GM21786 (cell line): ENCODE results near the gene ADO.

ENCODE experiments used
- ATAC-seq: cut with Tn5 transposase; IDR thresholded peaks from one replicate; pipeline ENCODE4 v1.9.1; 2021; ENCODE audit not compliant: unreplicated experiment

Gene ADO

GRCh38 chr10:62817121-62817765 is 12.7 kb downstream of the ADO start:
- no peak for ATAC-seq

GRCh38 chr10:62817766-62818425 is 13.4 kb downstream of the ADO start:
- ATAC-seq, result peak; percentile 29

GRCh38 chr10:62818426-62819011 is 14.0 kb downstream of the ADO start:
- ATAC-seq, result no peak

- ATAC-seq, result no peak
Observed at GRCh38 chr10:62819141-62819920, 14.8 kb downstream of the ADO start.

GRCh38 chr10:62820586-62820985 is 16.1 kb downstream of the ADO start:
- no peak for ATAC-seq

- ATAC-seq, result no peak
Observed at GRCh38 chr10:62826273-62826672, 21.8 kb downstream of the ADO start.

GRCh38 chr10:62829622-62830021 is 25.1 kb downstream of the ADO start:
- ATAC-seq, result no peak

- no peak for ATAC-seq
Observed at GRCh38 chr10:62830679-62831078, 26.2 kb downstream of the ADO start.

GRCh38 chr10:62831346-62831745 is 26.8 kb downstream of the ADO start:
- ATAC-seq, result no peak

- ATAC-seq, result no peak
Observed at GRCh38 chr10:62839590-62839989, 35.1 kb downstream of the ADO start.

GRCh38 chr10:62842983-62843382 is 38.5 kb downstream of the ADO start:
- no peak for ATAC-seq

- ATAC-seq, result no peak
Observed at GRCh38 chr10:62843600-62843999, 39.1 kb downstream of the ADO start.

GRCh38 chr10:62844280-62845011 is 39.9 kb downstream of the ADO start:
- ATAC-seq, result no peak

GRCh38 chr10:62847433-62847832 is 42.9 kb downstream of the ADO start:
- ATAC-seq, result no peak

- no peak for ATAC-seq
Observed at GRCh38 chr10:62850646-62851045, 46.1 kb downstream of the ADO start.

GRCh38 chr10:62851442-62851841 is 46.9 kb downstream of the ADO start:
- no peak for ATAC-seq

GRCh38 chr10:62852961-62853702 is 48.6 kb downstream of the ADO start:
- peak; percentile 82 for ATAC-seq

GRCh38 chr10:62853710-62854109 is 49.2 kb downstream of the ADO start:
- no peak for ATAC-seq

- no peak for ATAC-seq
Observed at GRCh38 chr10:62856021-62856420, 51.5 kb downstream of the ADO start.
